HCT116 (cell line): Measurements from ENCODE around the gene HEPN1.

Experiments used
- CEBPB ChIP-seq: IDR thresholded peaks from 2 replicates; pipeline ENCODE4 v1.6.1; 2012; ENCODE audit warnings: low read depth
- CTCF ChIP-seq, 3 experiments: fragments of 200-600 bp in 1 of 3; sonication (generic) in 1 of 3; IDR thresholded peaks in 2 of 3; conservative IDR thresholded peaks in 1 of 3; 2 replicates each; pipeline ENCODE4 v1.5.1; 2012 to 2017; ENCODE audit warnings: low read depth in 2 of 3, low read length in 2 of 3, antibody characterized with exemption in 1 of 3, borderline replicate concordance in 1 of 3, control low read depth in 1 of 3, mild to moderate bottlenecking in 1 of 3, mixed read lengths in 1 of 3, mixed run types in 1 of 3, moderate library complexity in 1 of 3; ENCODE audit not compliant: insufficient read depth in 1 of 3
- EZH2 ChIP-seq: fragments of 200-600 bp; sonication (generic); IDR thresholded peaks from 2 replicates; pipeline ENCODE4 v1.6.1; 2017; ENCODE audit warnings: antibody characterized with exemption, mixed run types
- FOSL1 ChIP-seq: IDR thresholded peaks from 2 replicates; pipeline ENCODE4 v1.6.1; 2012; ENCODE audit warnings: low read depth
- MAX ChIP-seq: IDR thresholded peaks from 2 replicates; pipeline ENCODE4 v1.6.1; 2012
- SP1 ChIP-seq: IDR thresholded peaks from 2 replicates; pipeline ENCODE4 v1.6.1; 2012; ENCODE audit warnings: low read depth
- ZFX ChIP-seq: fragments of 450-650 bp; IDR thresholded peaks from 2 replicates; pipeline ENCODE4 v1.6.1; 2017
- ZNF274 ChIP-seq: fragments of 200-500 bp; sonication (Bioruptor generic); IDR thresholded peaks from 2 replicates; pipeline ENCODE4 v1.6.1; 2014; ENCODE audit warnings: mild to moderate bottlenecking, low read depth, low read length, inconsistent platforms

GRCh38 chr11:124880958-124881357 lies 38.1 kb upstream of the HEPN1 start:
- TF ChIP-seq SP1 (no peak), CTCF (IDR thresholded peaks at IDR 0.05 in 2 of 3, conservative IDR thresholded peaks at IDR 0.05 in 1 of 3; ENCODE audit: borderline replicate concordance in 1 of 3, insufficient read depth in 1 of 3, low read depth in 2 of 3, low read length in 2 of 3) (no peak), CEBPB (no peak), EZH2 (no peak), ZFX (no peak), MAX (no peak), FOSL1 (no peak), ZNF274 (no peak)
